Effector CD8-positive, alpha-beta T cell (primary cell): ENCODE results near the gene SSH2.
"Not testable (repeated sequence)": the region's sequence is repeated elsewhere in the genome, so short reads cannot be mapped to it uniquely, and the experiment has no call there.

Experiments
- DNase-seq: peaks from one replicate; lab custom pipeline; 2025; lab: John Stamatoyannopoulos, UW
- total RNA-seq, 4 experiments: gene quantifications; one replicate each; lab custom pipeline; 2026; lab: John Stamatoyannopoulos, UW

SSH2 gene, protein sequence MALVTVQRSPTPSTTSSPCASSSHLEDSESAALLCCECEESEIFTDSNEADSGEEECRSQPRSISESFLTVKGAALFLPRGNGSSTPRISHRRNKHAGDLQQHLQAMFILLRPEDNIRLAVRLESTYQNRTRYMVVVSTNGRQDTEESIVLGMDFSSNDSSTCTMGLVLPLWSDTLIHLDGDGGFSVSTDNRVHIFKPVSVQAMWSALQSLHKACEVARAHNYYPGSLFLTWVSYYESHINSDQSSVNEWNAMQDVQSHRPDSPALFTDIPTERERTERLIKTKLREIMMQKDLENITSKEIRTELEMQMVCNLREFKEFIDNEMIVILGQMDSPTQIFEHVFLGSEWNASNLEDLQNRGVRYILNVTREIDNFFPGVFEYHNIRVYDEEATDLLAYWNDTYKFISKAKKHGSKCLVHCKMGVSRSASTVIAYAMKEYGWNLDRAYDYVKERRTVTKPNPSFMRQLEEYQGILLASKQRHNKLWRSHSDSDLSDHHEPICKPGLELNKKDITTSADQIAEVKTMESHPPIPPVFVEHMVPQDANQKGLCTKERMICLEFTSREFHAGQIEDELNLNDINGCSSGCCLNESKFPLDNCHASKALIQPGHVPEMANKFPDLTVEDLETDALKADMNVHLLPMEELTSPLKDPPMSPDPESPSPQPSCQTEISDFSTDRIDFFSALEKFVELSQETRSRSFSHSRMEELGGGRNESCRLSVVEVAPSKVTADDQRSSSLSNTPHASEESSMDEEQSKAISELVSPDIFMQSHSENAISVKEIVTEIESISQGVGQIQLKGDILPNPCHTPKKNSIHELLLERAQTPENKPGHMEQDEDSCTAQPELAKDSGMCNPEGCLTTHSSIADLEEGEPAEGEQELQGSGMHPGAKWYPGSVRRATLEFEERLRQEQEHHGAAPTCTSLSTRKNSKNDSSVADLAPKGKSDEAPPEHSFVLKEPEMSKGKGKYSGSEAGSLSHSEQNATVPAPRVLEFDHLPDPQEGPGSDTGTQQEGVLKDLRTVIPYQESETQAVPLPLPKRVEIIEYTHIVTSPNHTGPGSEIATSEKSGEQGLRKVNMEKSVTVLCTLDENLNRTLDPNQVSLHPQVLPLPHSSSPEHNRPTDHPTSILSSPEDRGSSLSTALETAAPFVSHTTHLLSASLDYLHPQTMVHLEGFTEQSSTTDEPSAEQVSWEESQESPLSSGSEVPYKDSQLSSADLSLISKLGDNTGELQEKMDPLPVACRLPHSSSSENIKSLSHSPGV (N-terminal part only)
- 91.7 to 209 (median 147) reads per million in 4 experiments for total RNA-seq

- DNase-seq: peak; percentile 82
These were observed at the start of gene SSH2 for GRCh38 chr17:29929533-29930408. TSS of gene SSH2 (minus strand) at chr17:29930228. CDS start at chr17:29930000, 228 bp downstream.

GRCh38 chr17:29977836-29978235, 47.8 kb upstream of the SSH2 start:
- no peak for DNase-seq

- DNase-seq: no peak
These were observed 43.0 kb upstream of the SSH2 start for GRCh38 chr17:29973005-29973404.

- DNase-seq: no peak
These were observed 42.2 kb upstream of the SSH2 start for GRCh38 chr17:29972277-29972676.

GRCh38 chr17:29968271-29968670, 38.2 kb upstream of the SSH2 start:
- no peak for DNase-seq

GRCh38 chr17:29962656-29963055, 32.6 kb upstream of the SSH2 start:
- no peak for DNase-seq

DNA sequence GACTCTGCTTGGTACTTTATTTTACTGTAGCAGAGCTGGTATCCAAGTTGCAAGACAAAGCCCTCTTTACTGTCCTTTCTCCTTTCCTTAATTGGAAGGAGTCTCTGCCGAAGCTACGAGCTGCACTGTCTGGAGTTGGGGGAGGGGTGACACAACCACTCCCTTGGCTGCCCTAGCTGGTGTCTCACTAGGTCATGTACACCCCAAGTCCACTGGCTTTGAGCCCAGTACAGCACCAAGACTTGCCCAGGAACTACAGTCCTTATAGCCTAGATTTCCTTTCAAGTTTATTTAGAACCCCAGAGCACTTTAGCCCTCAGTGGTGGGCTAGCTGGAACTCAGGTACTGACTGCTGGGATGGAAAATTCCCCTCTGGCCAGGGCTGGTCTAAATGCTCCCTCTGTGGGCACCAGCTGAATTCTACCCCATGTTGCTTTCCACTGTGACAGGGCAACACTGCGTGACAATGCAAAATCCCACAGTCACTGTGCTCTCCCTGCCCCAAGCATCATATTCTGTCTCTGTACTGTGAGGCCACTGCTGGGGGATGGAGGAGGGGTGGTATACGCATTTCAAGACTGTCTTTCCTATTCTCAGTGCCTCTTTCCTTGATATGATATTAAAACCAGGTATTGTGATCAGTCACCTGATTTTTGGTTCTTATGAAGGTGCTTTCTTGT, 29.8 kb upstream of the SSH2 start:
- no peak for DNase-seq

GRCh38 chr17:29958947-29959657, 29.1 kb upstream of the SSH2 start:
- DNase-seq: no peak

GRCh38 chr17:29957488-29957887, 27.5 kb upstream of the SSH2 start:
- not testable (repeated sequence) for DNase-seq

DNA sequence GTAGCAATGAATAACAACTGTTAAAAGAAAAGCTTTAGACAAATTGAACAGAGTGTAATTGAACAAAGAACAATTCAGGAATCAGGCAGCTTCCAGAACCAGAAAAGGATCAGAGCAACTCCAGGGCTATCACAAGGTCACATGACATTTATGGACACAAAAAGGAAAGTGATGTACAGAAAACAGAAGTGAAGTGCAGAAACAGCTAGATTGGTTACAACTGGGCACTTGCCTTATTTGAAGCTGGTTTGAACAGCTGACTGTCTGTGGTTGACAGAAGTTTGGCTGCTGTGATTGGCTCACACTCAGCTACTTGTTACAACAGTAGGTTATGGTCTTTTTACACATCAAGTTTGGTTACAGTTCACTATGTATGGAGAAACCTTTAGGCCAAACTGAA, 26.2 kb upstream of the SSH2 start:
- DNase-seq: no peak

GRCh38 chr17:29954405-29954804, 24.4 kb upstream of the SSH2 start:
- DNase-seq: no peak

- DNase-seq: no peak
These were observed 19.7 kb upstream of the SSH2 start for GRCh38 chr17:29949696-29950095.

GRCh38 chr17:29948448-29949215, 18.6 kb upstream of the SSH2 start:
- no peak for DNase-seq

DNA sequence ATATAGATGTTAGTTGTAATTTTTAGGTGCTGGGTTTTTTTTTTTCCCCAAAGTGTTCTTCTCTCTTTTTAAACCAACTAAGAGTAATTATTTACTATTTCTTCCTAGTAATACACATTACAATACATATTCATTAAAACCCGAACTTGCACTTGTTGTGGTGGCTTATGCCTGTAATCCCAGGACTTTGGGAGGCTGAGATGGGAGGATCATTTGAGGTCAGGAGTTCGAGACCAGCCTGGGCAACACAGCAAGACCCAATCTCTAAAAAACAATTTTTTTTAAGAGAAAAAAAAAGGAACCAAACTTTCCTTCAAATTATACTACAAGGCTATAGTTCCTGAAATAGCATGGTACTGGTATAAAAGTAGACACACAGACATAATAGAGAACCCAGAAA, 15.3 kb upstream of the SSH2 start:
- no peak for DNase-seq

GRCh38 chr17:29941334-29941733, 11.3 kb upstream of the SSH2 start, which contains the start of gene EFCAB5:
TSS of gene EFCAB5 (plus strand) at chr17:29941634. CDS start at chr17:29941797, 163 bp downstream.
- no peak for DNase-seq

GRCh38 chr17:29936724-29937123, 6.7 kb upstream of the SSH2 start:
- DNase-seq: no peak

DNA sequence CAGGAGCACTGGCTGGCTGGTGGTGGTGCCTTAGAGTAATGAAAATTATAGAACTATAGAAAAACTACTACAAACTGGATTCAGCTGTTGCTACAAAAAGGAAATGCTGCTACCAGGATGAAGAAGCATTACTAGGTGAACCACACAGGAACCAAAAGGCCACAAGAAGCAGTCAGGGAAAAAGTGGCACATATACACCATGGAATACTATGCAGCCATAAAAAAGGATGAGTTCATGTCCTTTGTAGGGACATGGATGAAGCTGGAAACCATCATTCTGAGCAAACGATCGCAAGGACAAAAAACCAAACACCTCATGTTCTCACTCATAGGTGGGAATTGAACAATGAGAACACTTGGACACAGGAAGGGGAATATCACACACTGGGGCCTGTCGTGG, 5.9 kb upstream of the SSH2 start:
- DNase-seq: not testable (repeated sequence)

- DNase-seq: no peak
These were observed 3.4 kb upstream of the SSH2 start for GRCh38 chr17:29933379-29933778.
